ENCODE results near the gene PRKAA2.

- no peak for TF ChIP-seq POLR2AphosphoS5 (IDR thresholded peaks at IDR 0.05; ENCODE audit: low read depth, low read length)
- no peak for TF ChIP-seq POLR2A (IDR thresholded peaks at IDR 0.05; ENCODE audit: low read depth, low read length)
- TF ChIP-seq PAX5 (IDR thresholded peaks at IDR 0.05; ENCODE audit: insufficient read depth, low read length, severe bottlenecking) = no peak
- TF ChIP-seq TAF1 (IDR thresholded peaks at IDR 0.05; ENCODE audit: low read depth, low read length) = no peak
- no peak for TF ChIP-seq SPI1 (IDR thresholded peaks at IDR 0.05; ENCODE audit: low read depth, low read length)
Observed at GRCh38 chr1:56672579-56672978, 27.5 kb downstream of the PRKAA2 start.
